Mesenchymal stem cell (in vitro differentiated cells and primary cell): ENCODE measurements around the gene KCNT1.

Experiments used
- DNase-seq: peaks from one replicate; pipeline ENCODE4 v3.0.0-alpha.2; 2013
- H2AFZ ChIP-seq: one replicate; pipeline ENCODE4 v1.6.1; 2013; ENCODE audit warnings: low read depth, mild to moderate bottlenecking, control low read depth, inconsistent platforms, low read length, moderate library complexity
- H2AK5ac ChIP-seq: 2 replicates; pipeline ENCODE4 v1.6.1; 2013; ENCODE audit warnings: low read length, moderate library complexity, mild to moderate bottlenecking, inconsistent platforms; ENCODE audit not compliant: severe bottlenecking
- H2BK120ac ChIP-seq: one replicate; pipeline ENCODE4 v1.6.1; 2013; ENCODE audit warnings: low read depth, mild to moderate bottlenecking, inconsistent platforms, low read length, moderate library complexity
- H2BK12ac ChIP-seq, 2 experiments: one replicate each; pipeline ENCODE4 v1.6.1; 2013; ENCODE audit warnings: inconsistent platforms in 2 of 2, low read length in 2 of 2, mild to moderate bottlenecking in 2 of 2, moderate library complexity in 2 of 2, control low read depth in 1 of 2
- H2BK15ac ChIP-seq: one replicate; pipeline ENCODE4 v1.6.1; 2013; ENCODE audit warnings: mild to moderate bottlenecking, low read depth, inconsistent platforms; ENCODE audit not compliant: poor library complexity, severe bottlenecking
- H2BK5ac ChIP-seq: 2 replicates; pipeline ENCODE4 v1.6.1; 2013; ENCODE audit warnings: low read depth, mild to moderate bottlenecking, low read length, control low read depth, inconsistent platforms; ENCODE audit not compliant: poor library complexity, severe bottlenecking
- H3K14ac ChIP-seq, 2 experiments: one replicate each; pipeline ENCODE4 v1.6.1; 2013; ENCODE audit warnings: inconsistent platforms in 2 of 2, low read length in 2 of 2, control low read depth in 1 of 2, mild to moderate bottlenecking in 1 of 2, moderate library complexity in 1 of 2
- H3K18ac ChIP-seq, 2 experiments: one replicate each; pipeline ENCODE4 v1.6.1; 2013; ENCODE audit warnings: inconsistent platforms in 2 of 2, low read length in 2 of 2, control low read depth in 1 of 2, low read depth in 1 of 2, mild to moderate bottlenecking in 1 of 2
- H3K23ac ChIP-seq, 2 experiments: one replicate each; pipeline ENCODE4 v1.6.1; 2013; ENCODE audit warnings: inconsistent platforms in 2 of 2, low read length in 2 of 2, mild to moderate bottlenecking in 2 of 2, moderate library complexity in 2 of 2, control low read depth in 1 of 2
- H3K27ac ChIP-seq: 2 replicates; pipeline ENCODE4 v1.5.1; 2013; ENCODE audit warnings: mild to moderate bottlenecking, moderate library complexity, low read length, control low read depth, inconsistent platforms; ENCODE audit not compliant: poor library complexity, severe bottlenecking
- H3K27me3 ChIP-seq, 2 experiments: 2 replicates each; pipeline versions ENCODE4 v1.6.1 to v1.7.0; 2013; ENCODE audit warnings: low read length in 2 of 2, mild to moderate bottlenecking in 2 of 2, moderate library complexity in 2 of 2, control low read depth in 1 of 2, inconsistent platforms in 1 of 2; ENCODE audit not compliant: control insufficient read depth in 1 of 2, insufficient read depth in 1 of 2
- H3K36me3 ChIP-seq, 2 experiments: 2 replicates each; pipeline versions ENCODE4 v1.6.1 to v1.7.0; 2013; ENCODE audit warnings: low read length in 2 of 2, control low read depth in 1 of 2, inconsistent platforms in 1 of 2, low read depth in 1 of 2, mild to moderate bottlenecking in 1 of 2; ENCODE audit not compliant: insufficient read depth in 2 of 2, control insufficient read depth in 1 of 2
- H3K4ac ChIP-seq, 2 experiments: one replicate each; pipeline ENCODE4 v1.6.1; 2013; ENCODE audit warnings: inconsistent platforms in 2 of 2, low read length in 2 of 2, mild to moderate bottlenecking in 2 of 2, moderate library complexity in 2 of 2, control low read depth in 1 of 2, low read depth in 1 of 2
- H3K4me1 ChIP-seq: 2 replicates; pipeline ENCODE4 v1.6.1; 2013; ENCODE audit warnings: low read depth, low read length, control low read depth; ENCODE audit not compliant: control insufficient read depth, insufficient read depth
- H3K4me2 ChIP-seq: 2 replicates; pipeline ENCODE4 v1.6.1; 2013; ENCODE audit warnings: low read length, mild to moderate bottlenecking, inconsistent platforms; ENCODE audit not compliant: poor library complexity, severe bottlenecking
- H3K4me3 ChIP-seq, 2 experiments: 2 replicates each; pipeline versions ENCODE4 v1.5.1 to v1.7.0; 2013; ENCODE audit warnings: low read length in 2 of 2, mild to moderate bottlenecking in 2 of 2, control low read depth in 1 of 2, low read depth in 1 of 2; ENCODE audit not compliant: insufficient read depth in 1 of 2
- H3K79me1 ChIP-seq: replicated peaks from 2 replicates; pipeline ENCODE4 v1.6.1; 2013; ENCODE audit warnings: mild to moderate bottlenecking, control low read depth, low read length, inconsistent platforms; ENCODE audit not compliant: poor library complexity, severe bottlenecking
- H3K9ac ChIP-seq: 2 replicates; pipeline ENCODE4 v1.7.0; 2013; ENCODE audit warnings: mild to moderate bottlenecking, low read length, moderate library complexity
- H3K9me3 ChIP-seq: 2 replicates; pipeline ENCODE4 v1.7.0; 2013; ENCODE audit warnings: mild to moderate bottlenecking, low read length; ENCODE audit not compliant: control insufficient read depth
- H4K8ac ChIP-seq: one replicate; pipeline ENCODE4 v1.6.1; 2013; ENCODE audit warnings: inconsistent platforms, mild to moderate bottlenecking, low read length, moderate library complexity
- H4K91ac ChIP-seq: one replicate; pipeline ENCODE4 v1.6.1; 2013; ENCODE audit warnings: mild to moderate bottlenecking, low read length, inconsistent platforms
- WGBS: methylation state at CpG from one replicate; pipeline ENCODE4 v1.1.7; 2013; ENCODE audit warnings: mixed read lengths; 5-methylcytosine and 5-hydroxymethylcytosine counted together

The KCNT1 gene

GRCh38 chr9:135729480-135729879, 27.5 kb downstream of the KCNT1 start:
- H3K27me3 ChIP-seq, result peaks cover 0 to 41% of the 10 kb centered on the region in 2 experiments
- H3K79me1 ChIP-seq, result no peaks in the 10 kb centered on the region
- no peak overlapping the region for H3K14ac ChIP-seq
- H2BK120ac ChIP-seq, result no peak overlapping the region
- no peak overlapping the region for H3K4ac ChIP-seq
- H2BK12ac ChIP-seq, result no peak overlapping the region
- DNase-seq, result no peak
- peaks cover 6% of the 10 kb centered on the region for H3K9me3 ChIP-seq
- H4K91ac ChIP-seq, result no peak overlapping the region
- no peak overlapping the region for H3K9ac ChIP-seq
- H2BK15ac ChIP-seq, result no peak overlapping the region
- H2AK5ac ChIP-seq, result no peak overlapping the region
- H3K27ac ChIP-seq, result no peak overlapping the region
- no peak overlapping the region for H3K18ac ChIP-seq
- no peak overlapping the region for H3K4me3 ChIP-seq
- no peak overlapping the region for H4K8ac ChIP-seq
- H3K4me1 ChIP-seq, result no peaks in the 10 kb centered on the region
- H3K36me3 ChIP-seq, result no peaks in the 10 kb centered on the region
- H3K23ac ChIP-seq, result no peak overlapping the region
- WGBS, result 92% methylated on average over 13 of the region's 13 CpGs
- H2AFZ ChIP-seq, result no peak overlapping the region
- H3K4me2 ChIP-seq, result no peak overlapping the region
- H2BK5ac ChIP-seq, result no peak overlapping the region

DNA sequence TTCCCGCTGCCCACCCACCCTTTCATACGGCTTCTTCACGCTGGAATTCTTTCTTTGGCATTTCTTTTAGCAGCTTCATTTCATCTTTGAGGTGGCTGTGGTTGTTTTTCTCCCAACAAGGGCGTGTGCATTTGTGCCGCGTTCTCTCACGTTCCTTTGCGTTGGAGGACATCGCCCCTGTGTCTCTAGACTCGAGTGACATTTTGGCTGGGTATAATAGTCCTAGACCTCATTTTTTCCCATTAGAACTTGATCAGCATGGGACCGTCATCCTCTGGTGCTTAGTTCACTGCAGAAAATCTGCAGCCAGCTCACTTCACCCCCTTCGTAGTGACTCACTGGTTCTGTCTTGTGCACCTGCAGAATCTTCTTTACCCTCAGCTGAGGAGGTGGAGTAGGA, 29.5 kb downstream of the KCNT1 start:
- Histone ChIP-seq H3K36me3 (no peaks in the 10 kb centered on the region), H4K91ac (no peak overlapping the region), H3K79me1 (no peaks in the 10 kb centered on the region), H2BK5ac (no peak overlapping the region), H3K9ac (no peak overlapping the region), H2AFZ (no peak overlapping the region), H3K14ac (no peak overlapping the region), H3K18ac (no peak overlapping the region), H4K8ac (no peak overlapping the region), H3K27me3 (peaks cover 16 to 50% of the 10 kb centered on the region in 2 experiments), H2BK120ac (no peak overlapping the region), H3K9me3 (peaks cover 6% of the 10 kb centered on the region), H3K27ac (no peak overlapping the region), H2BK12ac (no peak overlapping the region), H3K4me1 (no peaks in the 10 kb centered on the region), H2BK15ac (no peak overlapping the region), H3K4me2 (no peak overlapping the region), H3K4ac (no peak overlapping the region), H3K4me3 (no peak overlapping the region), H3K23ac (no peak overlapping the region), H2AK5ac (no peak overlapping the region)
- DNase-seq, result no peak
- WGBS, result 93% methylated on average over 12 of the region's 12 CpGs

DNA sequence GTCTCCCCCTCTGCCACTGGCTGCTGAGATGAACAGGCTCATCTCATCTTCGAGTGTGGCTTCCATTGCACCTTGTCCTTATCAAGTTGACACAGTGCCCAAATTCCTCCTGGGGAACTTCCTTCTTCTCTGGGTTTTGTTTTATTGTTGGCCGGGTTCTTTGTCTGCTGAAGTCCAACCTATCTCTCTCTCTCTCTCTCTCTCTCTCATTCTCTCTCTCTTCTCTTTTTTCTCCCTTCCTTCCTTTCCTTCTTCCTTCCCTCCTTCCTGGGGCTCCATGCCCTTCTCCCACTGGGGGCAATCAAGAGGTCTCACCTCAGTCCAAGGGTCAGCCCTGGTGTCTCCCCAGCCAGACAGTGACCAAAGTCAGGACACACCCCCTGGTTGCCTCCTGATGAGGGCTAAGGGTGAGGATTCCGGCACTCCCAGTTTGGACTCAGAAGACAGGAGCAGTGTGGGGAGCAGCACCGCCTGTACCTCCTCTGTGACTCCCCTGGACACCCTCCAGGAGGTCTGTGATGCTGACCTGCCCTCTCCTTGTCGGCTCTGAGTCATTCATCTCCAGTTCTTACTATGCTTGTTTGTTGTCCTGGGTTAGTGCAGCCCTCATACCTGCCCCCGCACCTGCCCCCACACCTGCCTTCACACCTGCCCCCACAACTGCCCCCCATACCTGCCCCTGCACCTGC, 30.7 kb downstream of the KCNT1 start:
- Histone ChIP-seq H3K36me3 (no peaks in the 10 kb centered on the region), H3K4ac (no peak overlapping the region), H3K4me3 (no peak overlapping the region), H2BK12ac (no peak overlapping the region), H3K4me1 (no peaks in the 10 kb centered on the region), H3K27ac (no peak overlapping the region), H3K23ac (no peak overlapping the region), H3K18ac (no peak overlapping the region), H3K79me1 (no peaks in the 10 kb centered on the region), H3K27me3 (peaks cover 26 to 50% of the 10 kb centered on the region in 2 experiments), H4K8ac (no peak overlapping the region), H2BK120ac (no peak overlapping the region), H3K9me3 (peaks cover 6% of the 10 kb centered on the region), H2BK5ac (no peak overlapping the region), H3K4me2 (no peak overlapping the region), H3K9ac (no peak overlapping the region), H2BK15ac (no peak overlapping the region), H4K91ac (no peak overlapping the region), H3K14ac (no peak overlapping the region), H2AFZ (no peak overlapping the region), H2AK5ac (no peak overlapping the region)
- DNase-seq, result no peak
- 81% methylated on average over 5 of the region's 6 CpGs for WGBS

DNA sequence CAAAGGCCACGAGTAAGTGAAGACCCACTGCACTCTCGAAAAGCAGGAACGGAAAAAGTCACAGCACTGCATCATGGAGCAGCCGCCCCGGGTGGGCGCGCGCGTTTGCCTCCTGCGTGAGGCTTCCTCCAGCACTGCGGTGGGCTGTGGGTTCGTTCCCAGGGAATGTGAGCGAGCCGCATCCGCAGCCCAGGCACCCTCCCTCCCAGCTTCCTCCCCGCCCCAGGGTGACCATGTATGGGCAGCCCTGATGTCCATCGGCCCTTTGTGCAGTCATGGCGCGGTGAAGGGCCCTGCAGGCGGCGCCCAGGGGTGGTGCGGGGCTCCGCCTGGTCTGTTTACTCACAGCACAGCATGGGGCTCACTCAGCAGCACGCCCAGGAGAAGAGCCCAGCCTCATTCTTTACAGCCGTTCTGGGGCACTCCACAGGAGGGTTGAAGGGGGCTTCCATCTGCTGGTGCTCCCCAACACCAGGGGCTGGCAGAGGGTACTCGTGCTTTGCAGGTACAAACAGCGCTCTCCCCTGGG, 32.7 kb downstream of the KCNT1 start:
- no peak overlapping the region for H3K9ac ChIP-seq
- no peak overlapping the region for H2AK5ac ChIP-seq
- no peak overlapping the region for H2AFZ ChIP-seq
- no peak overlapping the region for H3K4ac ChIP-seq
- H3K27me3 ChIP-seq, result peaks cover 29 to 45% of the 10 kb centered on the region in 2 experiments
- DNase-seq, result no peak
- no peak overlapping the region for H3K14ac ChIP-seq
- H3K18ac ChIP-seq, result no peak overlapping the region
- no peak overlapping the region for H4K8ac ChIP-seq
- H3K4me2 ChIP-seq, result no peak overlapping the region
- no peak overlapping the region for H2BK12ac ChIP-seq
- no peaks in the 10 kb centered on the region for H3K36me3 ChIP-seq
- no peak overlapping the region for H3K23ac ChIP-seq
- H3K79me1 ChIP-seq, result no peaks in the 10 kb centered on the region
- 89% methylated on average over 27 of the region's 27 CpGs for WGBS
- peaks cover 6% of the 10 kb centered on the region for H3K9me3 ChIP-seq
- H3K27ac ChIP-seq, result no peak overlapping the region
- no peaks in the 10 kb centered on the region for H3K4me1 ChIP-seq
- H2BK120ac ChIP-seq, result no peak overlapping the region
- no peak overlapping the region for H2BK5ac ChIP-seq
- no peak overlapping the region for H4K91ac ChIP-seq
- H3K4me3 ChIP-seq, result no peak overlapping the region
- no peak overlapping the region for H2BK15ac ChIP-seq
